H1 (cell line): ENCODE results near the gene SECTM1. TPM values are rescaled to one million over a fixed set of nuclear protein-coding genes. Genes with fewer than 3 reads are reported as not detected.
A peak's percentile ranks its signal among the peaks of the same experiment; 100 is the strongest.

Experiments used
- CTCF ChIA-PET: fragments of 300-600 bp; sonication (Branson Sonifier 250); formaldehyde crosslinking; loops from one replicate; lab custom pipeline; 2021; ENCODE audit not compliant: partially characterized antibody; lab: Charles Lee
- POLR2A ChIA-PET: fragments of 300-600 bp; sonication (Branson Sonifier 250); formaldehyde crosslinking; loops from one replicate; lab custom pipeline; 2021; ENCODE audit warnings: inconsistent platforms; ENCODE audit not compliant: partially characterized antibody; lab: Charles Lee
- DNase-seq, 2 experiments: peaks; one replicate each; pipeline versions ENCODE4 v3.0.0 to v3.0.0-alpha.2; 2010 to 2022; ENCODE audit warnings: low spot score in 2 of 2, low read depth in 1 of 2, mixed read lengths in 1 of 2
- FAIRE-seq: peaks from 2 replicates; lab custom pipeline; 2011; peaks lifted over from hg19 to GRCh38; lab: Jason Lieb, UNC
- H2AFZ ChIP-seq: 2 replicates; pipeline ENCODE4 v1.8.1; 2012; ENCODE audit warnings: low read length, inconsistent platforms
- H2AK5ac ChIP-seq: 2 replicates; pipeline ENCODE4 v1.6.1; 2013; ENCODE audit warnings: low read depth, low read length
- H2BK120ac ChIP-seq: replicated peaks from 2 replicates; pipeline ENCODE3; 2013; ENCODE audit warnings: low read depth, low read length, inconsistent platforms
- H2BK12ac ChIP-seq: 2 replicates; pipeline ENCODE4 v1.6.1; 2013; ENCODE audit warnings: low read depth, low read length
- H2BK15ac ChIP-seq: 2 replicates; pipeline ENCODE4 v1.6.1; 2013; ENCODE audit warnings: low read length
- H2BK20ac ChIP-seq: 2 replicates; pipeline ENCODE4 v1.6.1; 2013; ENCODE audit warnings: low read length
- H2BK5ac ChIP-seq: 2 replicates; pipeline ENCODE4 v1.6.1; 2013; ENCODE audit warnings: low read depth, low read length
- H3K14ac ChIP-seq: 2 replicates; pipeline ENCODE4 v1.6.1; 2013; ENCODE audit warnings: inconsistent platforms; ENCODE audit not compliant: insufficient read length
- H3K18ac ChIP-seq: 2 replicates; pipeline ENCODE4 v1.6.1; 2013; ENCODE audit warnings: low read length; ENCODE audit errors: extremely low read depth
- H3K23ac ChIP-seq: 2 replicates; pipeline ENCODE4 v1.6.1; 2013; ENCODE audit warnings: inconsistent platforms; ENCODE audit not compliant: insufficient read length
- H3K23me2 ChIP-seq: 2 replicates; pipeline ENCODE4 v1.6.1; 2013; ENCODE audit warnings: low read depth, low read length
- H3K27ac ChIP-seq: 2 replicates; pipeline ENCODE4 v1.6.1; 2011; ENCODE audit warnings: low read depth, low read length, inconsistent platforms
- H3K27me3 ChIP-seq, 4 experiments: replicated peaks in 1 of 4; 1 replicate in 1 of 4; 2 replicates in 3 of 4; pipeline versions ENCODE4 v1.6.1 to v1.8.1; 2011 to 2013; ENCODE audit warnings: low read length in 3 of 4, mild to moderate bottlenecking in 3 of 4, inconsistent platforms in 2 of 4, mixed read lengths in 2 of 4, moderate library complexity in 1 of 4; ENCODE audit not compliant: control insufficient read depth in 3 of 4, insufficient read depth in 3 of 4; ENCODE audit errors: extremely low read depth in 1 of 4
- H3K36me3 ChIP-seq, 4 experiments: 2 replicates each; pipeline versions ENCODE4 v1.6.1 to v1.8.1; 2011 to 2013; ENCODE audit warnings: mild to moderate bottlenecking in 4 of 4, low read length in 3 of 4, moderate library complexity in 2 of 4, control low read depth in 1 of 4, inconsistent platforms in 1 of 4; ENCODE audit not compliant: insufficient read depth in 4 of 4, control insufficient read depth in 2 of 4
- H3K4ac ChIP-seq: replicated peaks from 2 replicates; pipeline ENCODE3; 2013; ENCODE audit warnings: low read length, low read depth, mixed read lengths, inconsistent platforms; ENCODE audit not compliant: insufficient read length
- H3K4me1 ChIP-seq, 4 experiments: replicated peaks in 1 of 4; 1 replicate in 1 of 4; 2 replicates in 3 of 4; pipeline versions ENCODE4 v1.6.1 to v1.8.1; 2011 to 2013; ENCODE audit warnings: low read length in 3 of 4, inconsistent platforms in 2 of 4, mixed read lengths in 1 of 4; ENCODE audit not compliant: insufficient read depth in 4 of 4, control insufficient read depth in 3 of 4
- H3K4me2 ChIP-seq, 2 experiments: 2 replicates each; pipeline versions ENCODE4 v1.6.1 to v1.8.1; 2011 to 2013; ENCODE audit warnings: low read depth in 2 of 2, low read length in 2 of 2, control low read depth in 1 of 2, inconsistent platforms in 1 of 2, mild to moderate bottlenecking in 1 of 2; ENCODE audit not compliant: insufficient read depth in 1 of 2
- H3K4me3 ChIP-seq, 4 experiments: fragments of 200-600, 300-600 bp in 1 of 4; sonication (generic), shearing (Covaris generic), sonication (Bioruptor Twin) in 1 of 4; 2 replicates each; pipeline versions ENCODE4 v1.5.1 to v1.8.1; 2011 to 2016; ENCODE audit warnings: low read length in 4 of 4, low read depth in 3 of 4, control low read depth in 2 of 4, inconsistent platforms in 2 of 4, mild to moderate bottlenecking in 2 of 4, mixed read lengths in 1 of 4, moderate library complexity in 1 of 4; ENCODE audit not compliant: insufficient read depth in 2 of 4; ENCODE audit errors: extremely low read depth in 1 of 4
- H3K56ac ChIP-seq: replicated peaks from 2 replicates; pipeline ENCODE3; 2013; ENCODE audit warnings: low read depth, mild to moderate bottlenecking, mixed read lengths, low read length, inconsistent platforms; ENCODE audit not compliant: insufficient read length
- H3K79me1 ChIP-seq: 2 replicates; pipeline ENCODE4 v1.6.1; 2013; ENCODE audit warnings: low read depth, low read length, control low read depth
- H3K79me2 ChIP-seq, 2 experiments: 2 replicates each; pipeline versions ENCODE4 v1.6.1 to v1.8.1; 2012 to 2013; ENCODE audit warnings: low read length in 2 of 2, mild to moderate bottlenecking in 2 of 2, inconsistent platforms in 1 of 2; ENCODE audit not compliant: insufficient read depth in 2 of 2, control insufficient read depth in 1 of 2
- H3K9ac ChIP-seq, 4 experiments: replicated peaks in 1 of 4; 1 replicate in 1 of 4; 2 replicates in 3 of 4; pipeline versions ENCODE4 v1.6.1 to v1.8.1; 2011 to 2013; ENCODE audit warnings: low read depth in 3 of 4, low read length in 3 of 4, control low read depth in 2 of 4, mild to moderate bottlenecking in 2 of 4, moderate library complexity in 2 of 4, inconsistent platforms in 1 of 4; ENCODE audit errors: extremely low read depth in 1 of 4
- H3K9me3 ChIP-seq, 2 experiments: 2 replicates each; pipeline versions ENCODE4 v1.6.1 to v1.8.1; 2012 to 2013; ENCODE audit warnings: mild to moderate bottlenecking in 2 of 2, moderate library complexity in 2 of 2, control low read depth in 1 of 2, inconsistent platforms in 1 of 2, low read depth in 1 of 2, low read length in 1 of 2, mixed read lengths in 1 of 2; ENCODE audit not compliant: insufficient read depth in 2 of 2
- H4K20me1 ChIP-seq, 2 experiments: replicated peaks in 1 of 2; 2 replicates each; pipeline versions ENCODE3 to v1.8.1; 2011 to 2013; ENCODE audit warnings: inconsistent platforms in 2 of 2, low read length in 2 of 2, mild to moderate bottlenecking in 1 of 2; ENCODE audit not compliant: insufficient read depth in 2 of 2, control insufficient read depth in 1 of 2
- H4K5ac ChIP-seq: 2 replicates; pipeline ENCODE4 v1.6.1; 2013; ENCODE audit warnings: low read length, low read depth, mixed read lengths, inconsistent platforms; ENCODE audit not compliant: insufficient read length
- H4K8ac ChIP-seq: 2 replicates; pipeline ENCODE4 v1.8.0; 2013; ENCODE audit warnings: mild to moderate bottlenecking, moderate library complexity, low read length, inconsistent platforms; ENCODE audit not compliant: insufficient read depth; ENCODE audit errors: extremely low read depth
- H4K91ac ChIP-seq: replicated peaks from 2 replicates; pipeline ENCODE3; 2013; ENCODE audit warnings: low read length, mixed read lengths, inconsistent platforms; ENCODE audit not compliant: insufficient read length
- BACH1 ChIP-seq: IDR thresholded peaks from 2 replicates; pipeline ENCODE4 v1.6.1; 2012; ENCODE audit warnings: low read length, improper control_type of control experiment
- CTBP2 ChIP-seq: IDR thresholded peaks from 2 replicates; pipeline ENCODE4 v1.7.0; 2011; ENCODE audit warnings: borderline replicate concordance, mild to moderate bottlenecking, moderate library complexity, mixed read lengths, low read length; ENCODE audit not compliant: insufficient read depth, insufficient read length
- EZH2 ChIP-seq: fragments of 200-600 bp; sonication (generic); IDR thresholded peaks from 2 replicates; pipeline ENCODE4 v1.7.1; 2012; ENCODE audit warnings: low read depth, mild to moderate bottlenecking, moderate library complexity, low read length, inconsistent platforms; ENCODE audit not compliant: severe bottlenecking
- JUND ChIP-seq: IDR thresholded peaks from 2 replicates; pipeline ENCODE4 v1.6.1; 2011; ENCODE audit warnings: mild to moderate bottlenecking, improper control_type of control experiment, low read length
- KDM4A ChIP-seq: IDR thresholded peaks from one replicate; pipeline ENCODE4 v1.7.1; 2012; ENCODE audit warnings: low read depth, mild to moderate bottlenecking, moderate library complexity, low read length, inconsistent platforms; ENCODE audit not compliant: severe bottlenecking
- NANOG ChIP-seq: IDR thresholded peaks from 2 replicates; pipeline ENCODE4 v1.6.1; 2011; ENCODE audit warnings: low read length, low read depth, mild to moderate bottlenecking, inconsistent platforms; ENCODE audit not compliant: insufficient read depth, poor library complexity, severe bottlenecking
- POLR2AphosphoS5 ChIP-seq: IDR thresholded peaks from 2 replicates; pipeline ENCODE4 v1.6.1; 2011; ENCODE audit warnings: low read depth, low read length
- RAD21 ChIP-seq, 2 experiments: IDR thresholded peaks in 1 of 2; conservative IDR thresholded peaks in 1 of 2; 2 replicates each; pipeline ENCODE4 v1.6.1; 2011; ENCODE audit warnings: low read depth in 2 of 2, low read length in 2 of 2, improper control_type of control experiment in 1 of 2, inconsistent platforms in 1 of 2, mild to moderate bottlenecking in 1 of 2, moderate library complexity in 1 of 2
- RFX5 ChIP-seq: IDR thresholded peaks from 2 replicates; pipeline ENCODE4 v1.6.1; 2011; ENCODE audit warnings: low read depth, low read length, improper control_type of control experiment, borderline replicate concordance
- SIRT6 ChIP-seq: IDR thresholded peaks from one replicate; pipeline ENCODE4 v1.7.1; 2012; ENCODE audit warnings: low read length, inconsistent platforms
- WGBS, 2 experiments: shearing (Covaris generic) in 1 of 2; methylation state at CpG; one replicate each; pipeline versions ENCODE4 v1.1.6 to v1.1.7; 2013 to 2015; ENCODE audit warnings: low lambda C conversion rate in 2 of 2, mixed read lengths in 2 of 2, inconsistent platforms in 1 of 2, low coverage in 1 of 2, missing lambda C conversion rate in 1 of 2; ENCODE audit not compliant: insufficient replicate concordance in 2 of 2, insufficient coverage in 1 of 2, insufficient read length in 1 of 2; ENCODE audit errors: extremely low coverage in 1 of 2, missing lambda C conversion rate in 1 of 2; 5-methylcytosine and 5-hydroxymethylcytosine counted together
- polyA plus RNA-seq, 7 experiments: library from polyadenylated mRNA; depleted of rRNA in 3 of 7; stranded (reverse) in 5 of 7; unstranded in 2 of 7; fragments of >200 nt in 5 of 7; fragments of 200-250 nt in 2 of 7; gene quantifications; 1 replicate in 5 of 7; 2 replicates in 1 of 7; 4 replicates in 1 of 7; pipeline versions ENCODE4 v1.2.1 to v1.2.3, GENCODE V29; 2011 to 2013; ENCODE audit warnings: missing spikeins in 2 of 7, mixed read lengths in 2 of 7
- total RNA-seq: library from RNA; stranded (reverse); fragmentation: NEBNext Ultra II Directional; extraction: Animal tissue kit (Norgen Biotek cat#: 25700); gene quantifications from 2 replicates; pipeline ENCODE4 v1.2.1, GENCODE V29; 2021
- TF ChIP-seq, protein P1 (sequence below): IDR thresholded peaks from 2 replicates; pipeline ENCODE4 v1.6.1; 2012; ENCODE audit warnings: inconsistent platforms

SECTM1 gene
- total and polyA plus RNA-seq, 2 of the 8 experiments (the other 6 are each of a cell fraction or from before 2014, with no cell fraction given), result 0.20 to 0.65 TPM

DNA sequence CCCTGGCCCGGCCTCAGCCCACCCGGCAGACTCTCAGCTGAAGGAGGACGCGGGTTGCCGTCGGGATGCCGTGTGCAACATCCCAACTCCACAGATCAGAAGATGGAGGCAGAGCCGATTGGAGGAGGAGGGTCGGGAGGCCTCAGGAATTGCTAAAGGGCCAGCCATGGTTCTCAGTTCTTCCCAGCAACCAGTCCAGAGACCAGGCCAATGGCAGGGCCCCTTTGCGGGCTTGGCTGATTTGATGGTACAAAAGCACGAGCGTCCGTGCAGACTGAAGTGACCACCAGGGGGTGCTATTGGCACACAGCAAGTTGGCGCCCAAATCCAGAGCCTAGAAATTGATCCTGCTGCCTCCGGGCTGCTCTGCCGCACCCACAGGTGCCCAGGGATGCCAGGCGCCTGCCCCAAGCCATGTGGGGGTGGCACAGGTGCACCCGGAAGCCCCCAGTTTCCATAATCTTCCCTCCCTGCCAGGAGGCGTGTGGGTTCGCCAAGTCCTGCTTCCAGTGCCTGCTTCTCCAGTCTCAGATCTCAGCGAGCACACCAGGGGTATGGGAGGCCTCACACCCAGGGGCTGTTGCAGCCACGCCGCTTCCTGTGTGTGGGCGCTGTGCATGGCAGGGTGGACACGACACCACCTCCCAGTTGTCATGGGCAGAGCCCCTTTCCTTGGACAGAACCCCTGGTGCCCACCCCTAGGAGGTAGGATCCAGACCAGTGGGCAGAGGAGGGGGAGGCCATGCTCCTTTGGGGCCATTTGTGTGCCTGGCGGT, 18.3 kb upstream of the SECTM1 start:
- Histone ChIP-seq H2BK5ac (no peak overlapping the region), H3K4ac (peak overlapping the region; percentile 85), H3K56ac (no peak overlapping the region), H3K27ac (no peak overlapping the region), H3K18ac (no peak overlapping the region), H3K23me2 (no peaks in the 10 kb centered on the region), H4K91ac (peak overlapping the region; percentile 65), H3K4me1 (peaks cover 0 to 6% (median 4%) of the 10 kb centered on the region in 4 experiments; a peak in 5 of 7 replicates), H4K5ac (no peak overlapping the region), H2AK5ac (no peak overlapping the region), H3K4me2 (no peak overlapping the region), H3K9me3 (no peaks in the 10 kb centered on the region), H2BK120ac (no peak overlapping the region), H2AFZ (no peak overlapping the region), H2BK15ac (0 out of 2 replicates have a peak overlapping the region, but pooled peaks have one; percentile 19), H2BK20ac (no peak overlapping the region), H3K14ac (no peak overlapping the region), H4K8ac (peak overlapping the region; percentile 84), H3K27me3 (no peaks in the 10 kb centered on the region), H2BK12ac (no peak overlapping the region), H4K20me1 (no peaks in the 10 kb centered on the region), H3K79me1 (no peaks in the 10 kb centered on the region), H3K9ac (no peak overlapping the region), H3K4me3 (no peak overlapping the region), H3K23ac (no peak overlapping the region), H3K36me3 (no peaks in the 10 kb centered on the region), H3K79me2 (no peaks in the 10 kb centered on the region)
- ChIA-PET POLR2A (no interaction called here), CTCF (interaction anchor here (0.6 to 2.3 kb wide), 33 partner anchors 9 to 446 kb away, joined by 3 to 10 read pairs (median 4); partner anchors contain the start of gene HEXD)
- FAIRE-seq, result peak; percentile 66
- WGBS, 2 experiments, result 59% methylated on average over 24 of the region's 26 CpGs; no CpG with 5 or more reads in 1 of the 2 experiments
- DNase-seq, result peak; percentile 85 to 92
- TF ChIP-seq NANOG (no peak), CTBP2 (no peak), SIRT6 (no peak), BACH1 (no peak), JUND (no peak), RFX5 (peak; percentile 94), EZH2 (no peak), KDM4A (no peak), POLR2AphosphoS5 (no peak), RAD21 (IDR thresholded peaks at IDR 0.05 in 1 of 2, conservative IDR thresholded peaks at IDR 0.05 in 1 of 2; ENCODE audit: low read depth in 2 of 2, low read length in 2 of 2) (peak; percentile 94)
- TF ChIP-seq, protein P1, sequence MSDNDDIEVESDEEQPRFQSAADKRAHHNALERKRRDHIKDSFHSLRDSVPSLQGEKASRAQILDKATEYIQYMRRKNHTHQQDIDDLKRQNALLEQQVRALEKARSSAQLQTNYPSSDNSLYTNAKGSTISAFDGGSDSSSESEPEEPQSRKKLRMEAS, result peak; percentile 65; the same call in 1 of the 2 replicates
